Endothelial cell of umbilical vein (primary cell): ENCODE results near the gene PPM1F.
A peak's percentile ranks its signal among the peaks of the same experiment; 100 is the strongest.

Experiments used
- CTCF ChIP-seq, 2 donors: IDR thresholded peaks; 1 replicate in 1 of 2; 2 replicates in 1 of 2; pipeline ENCODE4 v1.5.1; 2011; ENCODE audit warnings: low read length in 2 of 2, mild to moderate bottlenecking in 2 of 2, moderate library complexity in 2 of 2, control low read depth in 1 of 2, inconsistent platforms in 1 of 2, low read depth in 1 of 2; ENCODE audit not compliant: insufficient read depth in 1 of 2; ENCODE audit errors: extremely low read depth in 1 of 2
- POLR2AphosphoS5 ChIP-seq: IDR thresholded peaks from 2 replicates; pipeline ENCODE4 v1.6.1; 2012; ENCODE audit warnings: low read depth, mild to moderate bottlenecking, control low read depth, low read length, moderate library complexity; ENCODE audit not compliant: insufficient read depth

- TF ChIP-seq POLR2AphosphoS5 (peak; percentile 20), CTCF (IDR thresholded peaks at IDR 0.05; ENCODE audit: extremely low read depth in 1 of 2, insufficient read depth in 1 of 2, low read depth in 1 of 2, low read length in 2 of 2) (no peak)
These were observed 12.1 kb downstream of the PPM1F start for GRCh38 chr22:21940521-21940920.
